Psoas muscle (tissue), 8 donors: ENCODE measurements around the gene ZMYND15. TPM values are rescaled to one million over a fixed set of nuclear protein-coding genes. Genes with fewer than 3 reads are reported as not detected.

Experiments used
- ATAC-seq, 4 donors: fragments of 200-7000 bp; cut with Tn5 transposase; one replicate each; pipeline ENCODE4 v1.9.1; 2020; ENCODE audit warnings: moderate library complexity in 3 of 4, mild to moderate bottlenecking in 2 of 4
- DNase-seq, 2 donors: peaks; one replicate each; pipeline ENCODE4 v3.0.0-alpha.2; 2020
- H3K27ac ChIP-seq: fragments of 200-600 bp; one replicate; pipeline ENCODE4 v1.8.0; 2022
- H3K27me3 ChIP-seq, 3 donors: fragments of 200-600 bp in 1 of 3; one replicate each; pipeline versions ENCODE4 v1.6.1 to v1.8.0; 2013 to 2022; ENCODE audit warnings: low read length in 2 of 3, mild to moderate bottlenecking in 2 of 3, moderate library complexity in 1 of 3; ENCODE audit not compliant: insufficient read depth in 3 of 3
- H3K36me3 ChIP-seq, 2 donors: fragments of 200-600 bp in 1 of 2; one replicate each; pipeline versions ENCODE4 v1.6.1 to v1.8.0; 2013 to 2022; ENCODE audit warnings: low read depth in 1 of 2, mild to moderate bottlenecking in 1 of 2, moderate library complexity in 1 of 2; ENCODE audit not compliant: insufficient read depth in 1 of 2
- H3K4me1 ChIP-seq: fragments of 200-600 bp; one replicate; pipeline ENCODE4 v1.8.0; 2022
- H3K4me3 ChIP-seq: fragments of 200-600 bp; one replicate; pipeline ENCODE4 v1.8.0; 2022; ENCODE audit warnings: mild to moderate bottlenecking
- H3K9me3 ChIP-seq: fragments of 200-600 bp; one replicate; pipeline ENCODE4 v1.8.0; 2022
- CTCF ChIP-seq: fragments of 200-600 bp; IDR thresholded peaks from one replicate; pipeline ENCODE4 v1.8.0; 2022; ENCODE audit warnings: antibody characterized with exemption
- WGBS, 3 donors: extraction: QIAGEN DNeasy Blood & Tissue Kit; methylation state at CpG; one replicate each; pipeline versions ENCODE4 v1.1.6 to v1.1.7; 2013; 5-methylcytosine and 5-hydroxymethylcytosine counted together
- intact Hi-C, 2 donors: fragments of 100-400 bp; cut with DNase I; formaldehyde crosslinking; loops; one replicate each; pipeline versions ENCODE4 v1.11.0 to v1.14.2; 2022
- polyA plus RNA-seq, 3 donors: library from polyadenylated mRNA; stranded (reverse); fragments of 200-250 nt; gene quantifications; one replicate each; pipeline ENCODE4 v1.2.3, GENCODE V29; 2013
- total RNA-seq, 4 donors: library from RNA; stranded (reverse); fragmentation: NEBNext Ultra II Directional in 2 of 4; extraction: Animal tissue kit (Norgen Biotek cat#: 25700) in 2 of 4; gene quantifications; one replicate each; pipeline versions ENCODE4 v1.2.1 to v1.2.4, GENCODE V29; 2021 to 2023
- donor health status: healthy with polysubstance abuse.
- donor health status: DM: no; HTN: no; CAD: no; lungs with moderate emphysema.
- donor health status: Bipolar disorder and iron deficiency.
- donor health status: healthy.
- donor health status: DM: yes; HTN: yes; CAD: no.
- donor health status: DM: no; HTN: no; CAD: no.
- donor health status: DM: no; HTN: no; CAD: no.
- donor health status: DM: yes; HTN: yes; CAD: no.

The ZMYND15 gene
- total and polyA plus RNA-seq, 7 donors: 0.04 to 0.30 (median 0.09) TPM; not detected in 2

- no peaks in the 10 kb centered on the region for H3K9me3 ChIP-seq
- H3K27ac ChIP-seq: no peak overlapping the region
- no peak for DNase-seq
- peak in 2 of 4 donors; percentile 31 to 49 for ATAC-seq
- intact Hi-C loops: no loop called here
- no peak overlapping the region for H3K4me3 ChIP-seq
- no peaks in the 10 kb centered on the region for H3K27me3 ChIP-seq
- H3K4me1 ChIP-seq: no peaks in the 10 kb centered on the region
- peaks cover 0 to 10% of the 10 kb centered on the region in 2 donors for H3K36me3 ChIP-seq
- 62 to 72% (median 68%) methylated on average over 15 of the region's 15 CpGs for WGBS, 3 donors
- no peak for TF ChIP-seq CTCF
Observed at GRCh38 chr17:4719684-4720221, 19.9 kb upstream of the ZMYND15 start.

DNA sequence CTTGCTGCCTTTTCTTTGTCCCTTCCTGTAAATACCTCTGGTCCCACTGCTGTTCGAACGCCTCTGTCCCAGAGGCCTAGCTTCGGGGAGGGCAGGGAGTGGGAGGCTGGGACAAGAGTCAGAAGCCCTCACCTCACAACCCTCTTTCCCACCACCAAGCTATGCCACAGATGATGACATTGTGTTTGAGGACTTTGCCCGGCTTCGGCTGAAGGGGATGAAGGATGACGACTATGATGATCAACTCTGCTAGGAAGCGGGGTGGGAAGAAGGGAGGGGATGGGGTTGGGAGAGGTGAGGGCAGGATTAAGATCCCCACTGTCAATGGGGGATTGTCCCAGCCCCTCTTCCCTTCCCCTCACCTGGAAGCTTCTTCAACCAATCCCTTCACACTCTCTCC, 18.8 kb upstream of the ZMYND15 start:
- DNase-seq (no peak), ATAC-seq (no peak)
- no peak for TF ChIP-seq CTCF
- Histone ChIP-seq H3K36me3 (peaks cover 0 to 10% of the 10 kb centered on the region in 2 donors), H3K9me3 (no peaks in the 10 kb centered on the region), H3K27ac (no peak overlapping the region), H3K27me3 (no peaks in the 10 kb centered on the region), H3K4me3 (no peak overlapping the region), H3K4me1 (no peaks in the 10 kb centered on the region)
- intact Hi-C loops: no loop called here
- WGBS, 3 donors: 87 to 93% (median 90%) methylated on average over 7 of the region's 7 CpGs

DNA sequence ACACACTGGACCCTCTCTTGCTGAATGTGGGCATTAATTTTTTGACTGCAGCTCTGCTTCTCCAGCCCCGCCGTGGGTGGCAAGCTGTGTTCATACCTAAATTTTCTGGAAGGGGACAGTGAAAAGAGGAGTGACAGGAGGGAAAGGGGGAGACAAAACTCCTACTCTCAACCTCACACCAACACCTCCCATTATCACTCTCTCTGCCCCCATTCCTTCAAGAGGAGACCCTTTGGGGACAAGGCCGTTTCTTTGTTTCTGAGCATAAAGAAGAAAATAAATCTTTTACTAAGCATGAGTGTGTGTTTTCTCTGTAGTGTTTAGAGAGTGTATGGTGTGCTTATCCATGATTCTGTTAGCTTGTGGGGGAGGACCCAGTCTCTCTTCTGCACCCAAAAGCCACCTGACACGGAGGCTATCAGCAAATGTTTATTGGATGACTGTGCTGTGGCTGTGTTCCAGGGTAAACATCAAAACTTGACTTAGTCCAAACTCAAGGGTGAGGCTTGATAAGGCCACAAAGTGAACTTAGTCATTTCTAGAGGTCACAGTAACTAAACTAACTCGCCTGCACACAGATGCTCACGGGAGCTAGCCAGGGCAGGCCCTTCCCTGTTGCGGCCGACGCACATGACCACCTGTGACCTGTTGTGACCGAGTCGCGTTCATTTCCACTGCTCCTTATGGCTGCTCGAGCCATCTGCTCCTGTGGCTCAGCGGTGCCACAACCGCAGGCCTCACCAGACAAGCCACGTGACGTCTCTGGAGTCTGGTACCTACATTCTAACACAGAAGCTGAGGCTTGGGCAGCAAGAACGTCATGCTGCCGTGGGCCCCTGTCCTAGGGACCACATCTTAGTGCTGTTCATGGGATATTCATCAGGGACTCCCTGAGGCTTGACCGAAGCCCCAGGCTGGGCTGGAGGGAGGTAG, 18.2 kb upstream of the ZMYND15 start:
- WGBS, 3 donors: 71 to 86% (median 73%) methylated on average over 20 of the region's 20 CpGs
- Histone ChIP-seq H3K9me3 (no peaks in the 10 kb centered on the region), H3K27ac (no peak overlapping the region), H3K27me3 (no peaks in the 10 kb centered on the region), H3K4me3 (no peak overlapping the region), H3K36me3 (peaks cover 0 to 10% of the 10 kb centered on the region in 2 donors), H3K4me1 (no peaks in the 10 kb centered on the region)
- ATAC-seq (no peak), DNase-seq (no peak)
- intact Hi-C loops: no loop called here
- TF ChIP-seq CTCF: no peak

DNA sequence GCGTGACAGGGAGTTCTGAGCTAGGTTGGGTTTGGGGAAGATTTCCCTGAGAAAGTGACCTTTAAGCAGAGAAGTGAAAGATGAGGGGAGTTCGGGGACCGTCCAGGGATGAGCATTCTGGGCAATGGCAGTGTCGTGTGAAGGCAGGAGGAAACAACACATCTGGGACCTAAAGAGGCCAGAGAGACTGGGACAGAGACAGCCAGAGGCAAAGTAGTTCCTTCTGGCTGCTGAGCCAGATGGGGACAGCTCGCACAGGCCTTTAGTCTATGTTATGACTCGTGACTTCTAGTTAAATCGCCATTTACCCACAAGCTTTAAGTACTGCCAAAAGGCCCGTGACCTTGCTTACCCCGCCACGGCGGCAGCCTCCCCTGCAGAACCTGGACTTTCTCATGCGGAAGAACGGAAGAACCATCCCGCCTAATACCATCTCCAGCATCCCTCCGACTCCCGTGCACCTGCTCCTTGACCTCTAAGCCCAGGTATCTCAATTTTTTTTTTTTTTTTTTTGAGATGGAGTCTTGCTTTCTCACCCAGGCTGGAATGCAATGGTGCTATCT, 16.9 kb upstream of the ZMYND15 start:
- Histone ChIP-seq H3K27ac (no peak overlapping the region), H3K4me3 (no peak overlapping the region), H3K36me3 (peaks cover 0 to 3% of the 10 kb centered on the region in 2 donors), H3K4me1 (no peaks in the 10 kb centered on the region), H3K9me3 (no peaks in the 10 kb centered on the region), H3K27me3 (no peaks in the 10 kb centered on the region)
- ATAC-seq: no peak
- no peak for TF ChIP-seq CTCF
- DNase-seq: no peak
- 75 to 83% (median 83%) methylated on average over 16 of the region's 16 CpGs for WGBS, 3 donors
- intact Hi-C loops: no loop called here
